GM19463 (cell line): Measurements from ENCODE around the gene ZNF419.
A peak's percentile ranks its signal among the peaks of the same experiment; 100 is the strongest.
"Not testable (repeated sequence)": the region's sequence is repeated elsewhere in the genome, so short reads cannot be mapped to it uniquely, and the experiment has no call there.

Source experiments
- ATAC-seq: cut with Tn5 transposase; IDR thresholded peaks from one replicate; pipeline ENCODE4 v1.9.1; 2021; ENCODE audit warnings: mild to moderate bottlenecking, moderate library complexity; ENCODE audit not compliant: unreplicated experiment

ZNF419 gene

GRCh38 chr19:57487477-57488298, at the start of gene ZNF419:
Gene ZNF419 (plus strand): TSS chr19:57487750. CDS start chr19:57487951, 201 bp downstream.
- peak; percentile 95 for ATAC-seq

- ATAC-seq, result no peak
Observed at GRCh38 chr19:57437931-57438330, 49.6 kb upstream of the ZNF419 start.

GRCh38 chr19:57438925-57439324, 48.6 kb upstream of the ZNF419 start:
- ATAC-seq, result no peak

- no peak for ATAC-seq
Observed at GRCh38 chr19:57441979-57442752, 45.4 kb upstream of the ZNF419 start.

GRCh38 chr19:57443121-57443696, 44.3 kb upstream of the ZNF419 start:
- no peak for ATAC-seq

- ATAC-seq, result no peak
Observed at GRCh38 chr19:57452307-57452706, 35.2 kb upstream of the ZNF419 start.

- no peak for ATAC-seq
Observed at GRCh38 chr19:57465680-57466381, 21.7 kb upstream of the ZNF419 start.

GRCh38 chr19:57466489-57466888, 21.1 kb upstream of the ZNF419 start:
- no peak for ATAC-seq

- ATAC-seq, result no peak
Observed at GRCh38 chr19:57473646-57474045, 13.9 kb upstream of the ZNF419 start.

- peak; percentile 98 for ATAC-seq
Observed at GRCh38 chr19:57477191-57478008, 10.2 kb upstream of the ZNF419 start, which contains the start of gene ZNF772. Gene ZNF772 (minus strand): TSS chr19:57477566. CDS start chr19:57477309, 257 bp downstream.

- ATAC-seq, result not testable (repeated sequence)
Observed at GRCh38 chr19:57488299-57488644, 722 bp downstream of the ZNF419 start.

GRCh38 chr19:57499332-57499679, 11.8 kb downstream of the ZNF419 start:
- not testable (repeated sequence) for ATAC-seq

- ATAC-seq, result peak; percentile 100
Observed at GRCh38 chr19:57499680-57500395, 12.3 kb downstream of the ZNF419 start, which contains the start of gene ZNF773. Gene ZNF773 (plus strand): TSS chr19:57499938. CDS start chr19:57500081, 143 bp downstream.

- not testable (repeated sequence) for ATAC-seq
Observed at GRCh38 chr19:57500400-57500799, 12.8 kb downstream of the ZNF419 start.

GRCh38 chr19:57506163-57506562, 18.6 kb downstream of the ZNF419 start:
- no peak for ATAC-seq

- ATAC-seq, result no peak
Observed at GRCh38 chr19:57511484-57511883, 23.9 kb downstream of the ZNF419 start.

- ATAC-seq, result no peak
Observed at GRCh38 chr19:57512845-57513244, 25.3 kb downstream of the ZNF419 start.

- ATAC-seq, result no peak
Observed at GRCh38 chr19:57515255-57515654, 27.7 kb downstream of the ZNF419 start.

- ATAC-seq, result not testable (repeated sequence)
Observed at GRCh38 chr19:57518021-57518420, 30.5 kb downstream of the ZNF419 start.
